ENCODE results near the gene SLCO1B3. TPM values are rescaled to one million over a fixed set of nuclear protein-coding genes. Genes with fewer than 3 reads are reported as not detected.

SLCO1B3 gene
- total and polyA plus RNA-seq, 2 of the 8 experiments (the other 6 are each of a cell fraction or from before 2014, with no cell fraction given): not detected

DNA sequence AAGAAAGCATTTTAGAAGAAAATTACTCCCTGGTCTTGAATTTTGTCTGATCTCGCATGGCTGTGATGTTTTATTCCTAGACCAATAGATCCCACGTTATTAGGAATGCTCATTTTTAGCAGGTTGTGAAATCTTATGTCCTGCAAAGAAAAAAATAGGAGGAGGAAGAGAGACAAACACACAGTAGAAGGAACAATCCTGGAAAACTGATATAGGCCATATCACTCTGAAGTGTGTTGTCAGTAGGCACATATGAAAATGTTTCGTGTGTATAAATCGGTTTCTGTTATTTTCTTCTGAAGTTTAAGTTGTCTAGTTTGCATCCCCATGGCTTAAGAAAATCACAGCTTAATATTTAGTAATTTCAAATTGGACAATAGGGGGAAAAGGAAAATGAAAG lies 12.4 kb downstream of the SLCO1B3 start:
- H3K79me2 ChIP-seq (ENCODE audit: control insufficient read depth in 1 of 2, insufficient read depth in 2 of 2, low read length in 2 of 2): no peaks in the 10 kb centered on the region
- no peak overlapping the region for H2BK5ac ChIP-seq (ENCODE audit: low read depth, low read length)
- peaks cover 3 to 8% of the 10 kb centered on the region in 2 experiments; a peak in 1 of 4 replicates for H3K9me3 ChIP-seq (ENCODE audit: insufficient read depth in 2 of 2, low read depth in 1 of 2, low read length in 1 of 2)
- TF ChIP-seq TAF7 (optimal IDR thresholded peaks at IDR 0.05; ENCODE audit: borderline replicate concordance, low read depth, low read length) (no peak), RBBP5 (IDR thresholded peaks at IDR 0.05; ENCODE audit: borderline replicate concordance, low read depth, low read length) (no peak), KDM1A (IDR thresholded peaks at IDR 0.05; ENCODE audit: borderline replicate concordance, low read length) (no peak), CEBPB (IDR thresholded peaks at IDR 0.05; ENCODE audit: low read depth, low read length) (no peak), TEAD4 (IDR thresholded peaks at IDR 0.05; ENCODE audit: low read depth, low read length) (no peak), KDM4A (IDR thresholded peaks at IDR 0.05; ENCODE audit: low read depth, low read length, severe bottlenecking) (no peak)

More for the DNA sequence above, 12.4 kb downstream of the SLCO1B3 start:
- Histone ChIP-seq H3K56ac (replicated peaks; ENCODE audit: insufficient read length, low read depth, low read length) (no peak overlapping the region), H3K4ac (replicated peaks; ENCODE audit: insufficient read length, low read depth, low read length) (no peak overlapping the region), H3K27me3 (replicated peaks in 1 of 4; ENCODE audit: control insufficient read depth in 3 of 4, extremely low read depth in 1 of 4, insufficient read depth in 3 of 4, low read length in 3 of 4) (no peaks in the 10 kb centered on the region), H4K20me1 (replicated peaks in 1 of 2; ENCODE audit: control insufficient read depth in 1 of 2, insufficient read depth in 2 of 2, low read length in 2 of 2) (no peaks in the 10 kb centered on the region), H3K23ac (ENCODE audit: insufficient read length) (no peak overlapping the region), H2BK20ac (ENCODE audit: low read length) (no peak overlapping the region), H3K4me2 (ENCODE audit: insufficient read depth in 1 of 2, low read depth in 2 of 2, low read length in 2 of 2) (no peak overlapping the region), H2BK15ac (ENCODE audit: low read length) (no peak overlapping the region), H4K5ac (ENCODE audit: insufficient read length, low read depth, low read length) (no peak overlapping the region), H3K4me1 (replicated peaks in 1 of 4; ENCODE audit: control insufficient read depth in 3 of 4, insufficient read depth in 4 of 4, low read length in 3 of 4) (no peaks in the 10 kb centered on the region), H2BK120ac (replicated peaks; ENCODE audit: low read depth, low read length) (no peak overlapping the region), H4K91ac (replicated peaks; ENCODE audit: insufficient read length, low read length) (no peak overlapping the region), H3K79me1 (ENCODE audit: low read depth, low read length) (no peaks in the 10 kb centered on the region), H3K18ac (ENCODE audit: extremely low read depth, low read length) (no peak overlapping the region), H3K23me2 (ENCODE audit: low read depth, low read length) (no peaks in the 10 kb centered on the region), H3K4me3 (ENCODE audit: extremely low read depth in 1 of 4, insufficient read depth in 2 of 4, low read depth in 3 of 4, low read length in 4 of 4) (no peak overlapping the region), H3K9ac (replicated peaks in 1 of 4; ENCODE audit: extremely low read depth in 1 of 4, low read depth in 3 of 4, low read length in 3 of 4) (no peak overlapping the region), H3K27ac (ENCODE audit: low read depth, low read length) (no peak overlapping the region), H3K14ac (ENCODE audit: insufficient read length) (no peak overlapping the region), H2BK12ac (ENCODE audit: low read depth, low read length) (no peak overlapping the region), H3K36me3 (ENCODE audit: control insufficient read depth in 2 of 4, insufficient read depth in 4 of 4, low read length in 3 of 4) (0 out of 8 replicates have a peak, but pooled peaks cover 0 to 2% (median 0%) of the 10 kb centered on the region in 4 experiments), H2AK5ac (ENCODE audit: low read depth, low read length) (no peak overlapping the region), H4K8ac (ENCODE audit: extremely low read depth, insufficient read depth, low read length) (no peak overlapping the region), H2AFZ (ENCODE audit: low read length) (no peak overlapping the region)
- FAIRE-seq: no peak
- no peak for DNase-seq (ENCODE audit: low read depth in 1 of 2, low spot score in 2 of 2)
- ChIA-PET CTCF (ENCODE audit: partially characterized antibody) (interaction anchor here (1.0 to 1.3 kb wide), 2 partner anchors 142 to 180 kb away, joined by 3 read pairs; no protein-coding TSS in a partner anchor), POLR2A (ENCODE audit: partially characterized antibody) (no interaction called here)
- 69% methylated on average over 4 of the region's 4 CpGs; no CpG with 5 or more reads in 1 of the 2 experiments for WGBS, 2 experiments (ENCODE audit: extremely low coverage in 1 of 2, insufficient coverage in 1 of 2, insufficient read length in 1 of 2, insufficient replicate concordance in 2 of 2, low coverage in 1 of 2, low lambda C conversion rate in 2 of 2, missing lambda C conversion rate in 1 of 2)

Measured in H1 (cell line).